ENCODE data around the gene CHST11. TPM values are rescaled to one million over a fixed set of nuclear protein-coding genes. Genes with fewer than 3 reads are reported as not detected.

Gene CHST11
- total RNA-seq, 2 donors from 2014 or later = 4.6 to 14.5 TPM

DNA sequence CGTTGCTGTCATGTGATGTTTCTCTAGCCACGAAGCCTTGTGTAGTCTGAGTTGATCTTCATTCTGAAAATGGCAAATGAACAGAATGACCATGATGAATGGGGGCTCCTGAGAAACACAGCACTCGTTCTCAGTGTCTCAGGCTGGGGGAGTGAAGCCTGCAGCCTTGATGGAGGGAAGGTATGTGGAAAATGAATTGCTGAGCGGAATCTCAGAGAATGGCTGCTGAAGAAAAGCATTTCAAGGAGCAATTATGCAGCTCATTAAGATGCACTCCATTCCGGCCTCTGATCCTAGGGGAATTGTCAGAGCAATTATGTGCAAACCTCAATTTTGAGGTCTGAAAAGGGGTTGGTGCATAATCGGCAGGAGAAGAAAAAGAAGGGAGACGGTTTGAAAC, 167.1 kb downstream of the CHST11 start:
- H3K4me1 ChIP-seq = no peaks in the 10 kb centered on the region
- no peaks in the 10 kb centered on the region for H3K36me3 ChIP-seq (replicated peaks in 1 of 2; ENCODE audit: insufficient read depth in 1 of 2, low read depth in 2 of 2)
- ATAC-seq (no peak), DNase-seq (no peak)
- H3K27me3 ChIP-seq = no peaks in the 10 kb centered on the region
- intact Hi-C loops (cut with DNase I) = no loop called here
- H3K27ac ChIP-seq = no peak overlapping the region
- 62 to 73% methylated on average over 7 of the region's 7 CpGs for WGBS, 2 donors
- no peak overlapping the region for H3K4me3 ChIP-seq
- H3K9me3 ChIP-seq = no peaks in the 10 kb centered on the region
- TF ChIP-seq, protein P1, sequence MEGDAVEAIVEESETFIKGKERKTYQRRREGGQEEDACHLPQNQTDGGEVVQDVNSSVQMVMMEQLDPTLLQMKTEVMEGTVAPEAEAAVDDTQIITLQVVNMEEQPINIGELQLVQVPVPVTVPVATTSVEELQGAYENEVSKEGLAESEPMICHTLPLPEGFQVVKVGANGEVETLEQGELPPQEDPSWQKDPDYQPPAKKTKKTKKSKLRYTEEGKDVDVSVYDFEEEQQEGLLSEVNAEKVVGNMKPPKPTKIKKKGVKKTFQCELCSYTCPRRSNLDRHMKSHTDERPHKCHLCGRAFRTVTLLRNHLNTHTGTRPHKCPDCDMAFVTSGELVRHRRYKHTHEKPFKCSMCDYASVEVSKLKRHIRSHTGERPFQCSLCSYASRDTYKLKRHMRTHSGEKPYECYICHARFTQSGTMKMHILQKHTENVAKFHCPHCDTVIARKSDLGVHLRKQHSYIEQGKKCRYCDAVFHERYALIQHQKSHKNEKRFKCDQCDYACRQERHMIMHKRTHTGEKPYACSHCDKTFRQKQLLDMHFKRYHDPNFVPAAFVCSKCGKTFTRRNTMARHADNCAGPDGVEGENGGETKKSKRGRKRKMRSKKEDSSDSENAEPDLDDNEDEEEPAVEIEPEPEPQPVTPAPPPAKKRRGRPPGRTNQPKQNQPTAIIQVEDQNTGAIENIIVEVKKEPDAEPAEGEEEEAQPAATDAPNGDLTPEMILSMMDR (IDR thresholded peaks at IDR 0.05) = no peak
- TF ChIP-seq POLR2A (IDR thresholded peaks at IDR 0.05) = no peak

GRCh38 chr12:104624529-104624928, 167.8 kb downstream of the CHST11 start:
- TF ChIP-seq, protein P1 (IDR thresholded peaks at IDR 0.05) = no peak
- H3K4me3 ChIP-seq = no peak overlapping the region
- WGBS, 2 donors = 78 to 82% methylated on average over 6 of the region's 6 CpGs
- no peaks in the 10 kb centered on the region for H3K27me3 ChIP-seq
- intact Hi-C loops (cut with DNase I) = no loop called here
- DNase-seq (no peak), ATAC-seq (no peak)
- no peaks in the 10 kb centered on the region for H3K4me1 ChIP-seq
- H3K27ac ChIP-seq = no peak overlapping the region
- H3K9me3 ChIP-seq = no peaks in the 10 kb centered on the region
- H3K36me3 ChIP-seq (replicated peaks in 1 of 2; ENCODE audit: insufficient read depth in 1 of 2, low read depth in 2 of 2) = no peaks in the 10 kb centered on the region

- H3K4me1 ChIP-seq = no peaks in the 10 kb centered on the region
- H3K27me3 ChIP-seq = no peaks in the 10 kb centered on the region
- no peak overlapping the region for H3K4me3 ChIP-seq
- WGBS, 2 donors = 75 to 86% methylated on average over 5 of the region's 5 CpGs
- intact Hi-C loops (cut with DNase I) = no loop called here
- no peaks in the 10 kb centered on the region for H3K36me3 ChIP-seq (replicated peaks in 1 of 2; ENCODE audit: insufficient read depth in 1 of 2, low read depth in 2 of 2)
- TF ChIP-seq, protein P1 (IDR thresholded peaks at IDR 0.05) = no peak
- no peak for TF ChIP-seq POLR2A (IDR thresholded peaks at IDR 0.05)
- H3K9me3 ChIP-seq = no peaks in the 10 kb centered on the region
- ATAC-seq (no peak), DNase-seq (no peak)
- H3K27ac ChIP-seq = no peak overlapping the region
Observed at GRCh38 chr12:104626069-104626837, 169.5 kb downstream of the CHST11 start.

DNA sequence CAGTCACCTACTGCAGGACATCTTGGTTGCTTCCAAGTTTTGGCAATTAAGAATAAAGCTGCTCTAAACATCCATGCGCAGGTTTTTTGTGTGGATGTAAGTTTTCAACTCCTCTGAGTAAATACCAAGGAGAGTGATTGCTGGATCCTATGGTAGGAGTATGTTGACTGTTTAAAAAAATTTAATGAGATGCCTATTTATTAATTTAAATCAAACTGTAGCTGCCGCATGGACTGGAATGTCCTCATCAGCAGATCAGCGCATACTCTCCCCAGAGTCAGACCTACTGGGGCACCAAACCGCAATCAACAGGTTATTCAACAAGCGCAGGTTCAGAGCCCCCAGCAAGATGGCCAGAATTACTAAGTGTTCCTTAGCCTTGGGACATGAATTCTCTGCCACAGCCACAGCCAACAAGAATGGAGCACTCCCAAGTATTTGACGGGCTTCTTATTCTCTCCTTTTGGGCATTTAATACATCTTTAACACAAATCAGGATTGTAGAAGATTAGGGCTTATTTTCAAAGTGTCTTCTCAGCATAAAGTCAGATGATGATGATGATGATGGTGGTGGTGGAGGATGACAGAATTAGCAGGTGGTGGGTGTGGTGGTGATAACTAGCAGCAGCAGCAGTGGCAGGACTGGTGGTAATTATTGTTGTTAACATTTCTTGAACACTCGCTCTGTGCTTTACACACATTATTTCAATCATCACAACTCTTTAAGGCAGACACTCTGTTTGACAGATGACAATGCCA, 170.7 kb downstream of the CHST11 start:
- Histone ChIP-seq H3K4me3 (no peak overlapping the region), H3K36me3 (replicated peaks in 1 of 2; ENCODE audit: insufficient read depth in 1 of 2, low read depth in 2 of 2) (no peaks in the 10 kb centered on the region), H3K4me1 (no peaks in the 10 kb centered on the region), H3K27me3 (no peaks in the 10 kb centered on the region), H3K27ac (no peak overlapping the region), H3K9me3 (no peaks in the 10 kb centered on the region)
- TF ChIP-seq, protein P1 (IDR thresholded peaks at IDR 0.05) = no peak
- no peak for TF ChIP-seq POLR2A (IDR thresholded peaks at IDR 0.05)
- no peak for DNase-seq
- 84 to 88% methylated on average over 7 of the region's 7 CpGs for WGBS, 2 donors
- intact Hi-C loops (cut with DNase I) = no loop called here
- no peak for ATAC-seq
